Measurements from ENCODE around the gene IFI35. TPM values are rescaled to one million over a fixed set of nuclear protein-coding genes. Genes with fewer than 3 reads are reported as not detected.

Gene IFI35
- polyA plus RNA-seq, 1 of the 3 experiments (the other 2 are of a cell fraction) = 17.6 TPM

DNA sequence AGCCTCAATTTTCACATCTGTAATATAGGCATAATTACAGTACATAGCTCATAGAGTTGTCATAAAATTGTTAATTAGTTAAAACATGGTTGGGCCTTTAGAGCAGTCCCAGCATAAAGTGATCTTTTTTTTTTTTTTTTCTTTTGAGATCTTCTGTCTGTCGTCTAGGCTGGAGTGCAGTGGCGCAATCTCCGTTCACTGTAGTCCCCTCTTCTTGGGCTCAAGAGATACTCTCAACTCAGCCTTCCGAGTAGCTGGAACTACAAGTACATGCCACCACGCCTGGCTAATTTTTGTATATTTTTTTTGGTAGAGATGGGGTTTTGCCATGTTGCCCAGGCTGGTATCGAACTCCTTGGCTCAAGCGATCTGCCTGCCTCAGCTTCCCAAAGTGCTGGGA, 49.5 kb downstream of the IFI35 start:
- H4K20me1 ChIP-seq (ENCODE audit: insufficient read depth) = no peaks in the 10 kb centered on the region
- peaks cover 0 to 15% of the 10 kb centered on the region in 2 experiments for H3K36me3 ChIP-seq (replicated peaks in 1 of 2; ENCODE audit: control insufficient read depth in 1 of 2, insufficient read depth in 2 of 2, low read length in 1 of 2)
- H3F3A ChIP-seq (replicated peaks; ENCODE audit: insufficient read depth) = no peaks in the 10 kb centered on the region
- H3K4me1 ChIP-seq (ENCODE audit: control insufficient read depth in 1 of 2, insufficient read depth in 2 of 2, low read depth in 1 of 2, low read length in 1 of 2) = no peaks in the 10 kb centered on the region
- no peaks in the 10 kb centered on the region for H3K9me3 ChIP-seq
- POLR2A ChIA-PET = interaction anchor here (0.6 kb wide), 1 partner anchor 48 kb away, joined by 4 read pairs; no protein-coding TSS in a partner anchor
- H2AFZ ChIP-seq (ENCODE audit: low read depth) = no peak overlapping the region
- CTCF ChIA-PET = interaction anchor here (0.6 to 1.5 kb wide), 3 partner anchors 25 to 103 kb away, joined by 3 to 5 read pairs (median 3); no protein-coding TSS in a partner anchor
- no peak for TF ChIP-seq CHD2 (IDR thresholded peaks at IDR 0.05; ENCODE audit: low read length, partially characterized antibody)
- no peak for TF ChIP-seq ELF1 (IDR thresholded peaks at IDR 0.05)
- no peak for TF ChIP-seq RXRA (IDR thresholded peaks at IDR 0.05; ENCODE audit: borderline replicate concordance, low read depth)
- TF ChIP-seq RFX5 (IDR thresholded peaks at IDR 0.05; ENCODE audit: low read length) = no peak
- no peak for TF ChIP-seq NRF1 (IDR thresholded peaks at IDR 0.05; ENCODE audit: low read depth, low read length)
- WGBS (ENCODE audit: low lambda C conversion rate) = 99% methylated on average over 7 of the region's 7 CpGs
- H3K27me3 ChIP-seq (ENCODE audit: insufficient read depth) = no peaks in the 10 kb centered on the region
- no peaks in the 10 kb centered on the region for H3K9me2 ChIP-seq
- H3K27ac ChIP-seq (ENCODE audit: low read depth in 2 of 2, low read length in 1 of 2) = no peak overlapping the region
- DNase-seq = no peak
- no peak overlapping the region for H3K4me3 ChIP-seq (ENCODE audit: low read depth in 2 of 2, low read length in 1 of 2)
- no peaks in the 10 kb centered on the region for H3K79me2 ChIP-seq (ENCODE audit: insufficient read depth)
- no peak overlapping the region for H3K9ac ChIP-seq
- no peak overlapping the region for H3K4me2 ChIP-seq

DNA sequence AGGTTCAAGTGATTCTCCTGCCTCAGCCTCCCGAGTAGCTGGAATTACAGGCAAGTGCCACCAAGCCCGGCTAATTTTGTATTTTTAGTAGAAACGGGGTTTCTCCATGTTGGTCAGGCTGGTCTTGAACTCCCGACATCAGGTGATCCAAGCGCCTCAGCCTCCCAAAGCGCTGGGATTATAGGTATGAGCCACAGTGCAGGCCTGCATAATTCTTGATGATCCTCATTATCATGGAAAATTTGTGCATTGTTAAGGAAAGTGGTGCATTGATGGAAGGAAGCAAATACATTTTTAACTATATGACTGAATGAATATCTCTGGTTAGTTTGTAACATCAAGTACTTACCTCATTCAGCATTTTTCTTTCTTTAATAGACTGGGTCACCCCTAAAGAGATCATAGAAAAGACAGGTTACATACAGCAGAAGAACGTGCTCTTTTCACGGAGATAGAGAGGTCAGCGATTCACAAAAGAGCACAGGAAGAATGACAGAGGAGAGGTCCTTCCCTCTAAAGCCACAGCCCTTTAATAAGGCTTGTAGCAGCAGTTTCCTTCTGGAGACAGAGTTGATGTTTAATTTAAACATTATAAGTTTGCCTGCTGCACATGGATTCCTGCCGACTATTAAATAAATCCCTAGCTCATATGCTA, 56.5 kb downstream of the IFI35 start:
- H3F3A ChIP-seq (replicated peaks; ENCODE audit: insufficient read depth) = no peaks in the 10 kb centered on the region
- no peak overlapping the region for H3K27ac ChIP-seq (ENCODE audit: low read depth in 2 of 2, low read length in 1 of 2)
- CTCF ChIA-PET = interaction anchor here (1.0 kb wide), 1 partner anchor 19 kb away, joined by 4 read pairs; no protein-coding TSS in a partner anchor
- H3K4me3 ChIP-seq (ENCODE audit: low read depth in 2 of 2, low read length in 1 of 2) = no peak overlapping the region
- H4K20me1 ChIP-seq (ENCODE audit: insufficient read depth) = no peaks in the 10 kb centered on the region
- POLR2A ChIA-PET = no interaction called here
- H2AFZ ChIP-seq (ENCODE audit: low read depth) = no peak overlapping the region
- H3K4me2 ChIP-seq = no peak overlapping the region
- H3K79me2 ChIP-seq (ENCODE audit: insufficient read depth) = no peaks in the 10 kb centered on the region
- peaks cover 0 to 10% of the 10 kb centered on the region in 2 experiments for H3K36me3 ChIP-seq (replicated peaks in 1 of 2; ENCODE audit: control insufficient read depth in 1 of 2, insufficient read depth in 2 of 2, low read length in 1 of 2)
- no peaks in the 10 kb centered on the region for H3K27me3 ChIP-seq (ENCODE audit: insufficient read depth)
- H3K4me1 ChIP-seq (ENCODE audit: control insufficient read depth in 1 of 2, insufficient read depth in 2 of 2, low read depth in 1 of 2, low read length in 1 of 2) = no peaks in the 10 kb centered on the region
- H3K9me2 ChIP-seq = no peaks in the 10 kb centered on the region
- H3K9me3 ChIP-seq = no peaks in the 10 kb centered on the region
- 91% methylated on average over 10 of the region's 10 CpGs for WGBS (ENCODE audit: low lambda C conversion rate)
- no peak overlapping the region for H3K9ac ChIP-seq
- TF ChIP-seq RFX5 (IDR thresholded peaks at IDR 0.05; ENCODE audit: low read length) (no peak), EZH2phosphoT487 (IDR thresholded peaks at IDR 0.05; ENCODE audit: borderline replicate concordance, low read depth) (no peak), RAD21 (IDR thresholded peaks at IDR 0.05; ENCODE audit: low read length) (no peak), NFIC (IDR thresholded peaks at IDR 0.05; ENCODE audit: borderline replicate concordance) (no peak), EP300 (IDR thresholded peaks at IDR 0.05; ENCODE audit: borderline replicate concordance in 1 of 2, low read depth in 1 of 2, low read length in 1 of 2) (no peak)
- DNase-seq = no peak

Small RNA genes within 50 kb of the gene (small RNA-seq; reads per million reads assigned to genes)
- 0 to 0.40 (median 0) reads per million in 7 experiments for gene AARSD1

Other genes starting within 250 kb of the IFI35 start
- 2.5 and 3.0 TPM in 2 replicates for gene RAMP2, start 245.6 kb upstream of the IFI35 start, polyA plus RNA-seq (2012; rRNA removed)
- 127 and 158 TPM in 2 replicates for gene VPS25, start 233.3 kb upstream of the IFI35 start, polyA plus RNA-seq (2012; rRNA removed)
- gene WNK4, start 226.2 kb upstream of the IFI35 start, polyA plus RNA-seq (2012; rRNA removed) = 8.7 and 12.5 TPM in 2 replicates
- 90.5 and 103 TPM in 2 replicates for gene COA3, start 208.1 kb upstream of the IFI35 start, polyA plus RNA-seq (2012; rRNA removed)
- 0.26 TPM in 1 of 2 replicates, not detected in the other for gene CNTD1, start 207.9 kb upstream of the IFI35 start, polyA plus RNA-seq (2012; rRNA removed)
- gene BECN1, start 182.5 kb upstream of the IFI35 start, polyA plus RNA-seq (2012; rRNA removed) = 78.0 and 97.4 TPM in 2 replicates
- 139 and 152 TPM in 2 replicates for gene PSME3, start 173.4 kb upstream of the IFI35 start, polyA plus RNA-seq (2012; rRNA removed)
- 0.24 and 0.33 TPM in 2 replicates for gene AOC2, start 162.2 kb upstream of the IFI35 start, polyA plus RNA-seq (2012; rRNA removed)
- gene AOC3, start 155.6 kb upstream of the IFI35 start, polyA plus RNA-seq (2012; rRNA removed) = 0.03 and 0.08 TPM in 2 replicates
- gene G6PC1, start 106.0 kb upstream of the IFI35 start, polyA plus RNA-seq (2012; rRNA removed) = not detected in 2 replicates
- 52.0 and 59.4 TPM in 2 replicates for gene AARSD1, start 42.3 kb upstream of the IFI35 start, polyA plus RNA-seq (2012; rRNA removed)
- gene PTGES3L, start 26.7 kb upstream of the IFI35 start, polyA plus RNA-seq (2012; rRNA removed) = 1.4 and 1.7 TPM in 2 replicates
- 9.0 and 9.5 TPM in 2 replicates for gene RUNDC1, start 26.2 kb upstream of the IFI35 start, polyA plus RNA-seq (2012; rRNA removed)
- gene RPL27, start 8.4 kb upstream of the IFI35 start, polyA plus RNA-seq (2012; rRNA removed) = 4,890 and 6,383 TPM in 2 replicates
- 157 and 170 TPM in 2 replicates for gene VAT1, start 15.6 kb downstream of the IFI35 start, polyA plus RNA-seq (2012; rRNA removed)
- 8.9 and 10.5 TPM in 2 replicates for gene RND2, start 18.4 kb downstream of the IFI35 start, polyA plus RNA-seq (2012; rRNA removed)
- gene BRCA1, start 118.6 kb downstream of the IFI35 start, polyA plus RNA-seq (2012; rRNA removed) = 11.2 and 12.5 TPM in 2 replicates
- gene NBR1, start 164.4 kb downstream of the IFI35 start, polyA plus RNA-seq (2012; rRNA removed) = 41.4 and 62.5 TPM in 2 replicates
- gene TMEM106A, start 205.1 kb downstream of the IFI35 start, polyA plus RNA-seq (2012; rRNA removed) = 0.03 and 0.12 TPM in 2 replicates
- not detected in 2 replicates for gene CCDC200, start 221.8 kb downstream of the IFI35 start, polyA plus RNA-seq (2012; rRNA removed)
- gene RNU2-1, start 227.2 kb downstream of the IFI35 start, polyA plus RNA-seq (2012; rRNA removed) = not detected in 2 replicates

Data from SK-N-SH (cell line).